Amniotic stem cell (primary cell): ENCODE results near the gene ZNF576.
"Not testable (repeated sequence)": the region's sequence is repeated elsewhere in the genome, so short reads cannot be mapped to it uniquely, and the experiment has no call there.

Experiments used
- DNase-seq: peaks from one replicate; lab custom pipeline; 2025; lab: John Stamatoyannopoulos, UW

ZNF576 gene

GRCh38 chr19:43626838-43627237, 30.4 kb downstream of the ZNF576 start:
- no peak for DNase-seq

- no peak for DNase-seq
Measured at GRCh38 chr19:43628646-43629326, 32.4 kb downstream of the ZNF576 start.

- no peak for DNase-seq
Measured at GRCh38 chr19:43631491-43631890, 35.1 kb downstream of the ZNF576 start.

GRCh38 chr19:43633520-43633919, 37.1 kb downstream of the ZNF576 start:
- no peak for DNase-seq

- no peak for DNase-seq
Measured at GRCh38 chr19:43634068-43634467, 37.7 kb downstream of the ZNF576 start.

- no peak for DNase-seq
Measured at GRCh38 chr19:43634506-43634871, 38.1 kb downstream of the ZNF576 start.

GRCh38 chr19:43634872-43635560, 38.6 kb downstream of the ZNF576 start:
- DNase-seq: no peak

- not testable (repeated sequence) for DNase-seq
Measured at GRCh38 chr19:43635561-43635940, 39.2 kb downstream of the ZNF576 start.

- DNase-seq: no peak
Measured at GRCh38 chr19:43636121-43636683, 39.8 kb downstream of the ZNF576 start.

- DNase-seq: no peak
Measured at GRCh38 chr19:43638214-43638994, 42.0 kb downstream of the ZNF576 start.

- no peak for DNase-seq
Measured at GRCh38 chr19:43638995-43639518, 42.7 kb downstream of the ZNF576 start.

GRCh38 chr19:43639519-43640423, 43.4 kb downstream of the ZNF576 start, which contains the start of gene CADM4:
Gene CADM4, minus strand, starts transcription at chr19:43639850. Its CDS starts 60 bp downstream, at chr19:43639790.
- no peak for DNase-seq

- DNase-seq: no peak
Measured at GRCh38 chr19:43640424-43640757, 44.0 kb downstream of the ZNF576 start.

GRCh38 chr19:43641333-43641732, 44.9 kb downstream of the ZNF576 start:
- no peak for DNase-seq

GRCh38 chr19:43642531-43642930, 46.1 kb downstream of the ZNF576 start:
- no peak for DNase-seq

- DNase-seq: no peak
Measured at GRCh38 chr19:43643326-43643725, 46.9 kb downstream of the ZNF576 start.

GRCh38 chr19:43644181-43644580, 47.8 kb downstream of the ZNF576 start:
- DNase-seq: no peak

- DNase-seq: no peak
Measured at GRCh38 chr19:43648633-43649032, 52.2 kb downstream of the ZNF576 start.

GRCh38 chr19:43649514-43649913, 53.1 kb downstream of the ZNF576 start:
- DNase-seq: no peak

GRCh38 chr19:43650276-43650675, 53.9 kb downstream of the ZNF576 start:
- not testable (repeated sequence) for DNase-seq
